ENCODE data around the gene ERVFRD-1.

ERVFRD-1 gene

DNA sequence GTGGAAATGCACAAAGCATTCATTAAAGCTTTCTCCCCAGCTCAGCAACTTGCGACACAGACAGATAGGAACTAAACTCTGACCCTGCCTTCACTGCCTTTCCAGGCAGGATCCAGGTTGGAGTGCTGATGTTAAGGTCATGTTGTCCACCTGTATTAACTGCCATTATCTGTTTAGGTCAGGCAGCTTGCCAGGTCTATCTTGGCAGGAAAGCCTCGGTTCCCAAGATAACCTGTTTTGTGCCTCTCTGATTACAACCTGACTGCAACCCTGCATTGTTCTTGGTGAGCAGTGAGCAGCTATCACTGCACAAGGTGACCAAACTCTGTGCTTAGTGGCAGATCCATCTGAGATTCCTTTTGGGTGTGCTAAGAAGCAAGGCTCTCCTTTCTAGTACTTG, 44.2 kb downstream of the ERVFRD-1 start:
- Histone ChIP-seq H3K27ac (no peak overlapping the region), H3K4me3 (ENCODE audit: low read depth, low read length) (no peak overlapping the region), H3K36me3 (replicated peaks) (no peaks in the 10 kb centered on the region), H3K27me3 (replicated peaks) (no peaks in the 10 kb centered on the region)
- TF ChIP-seq, protein P1, sequence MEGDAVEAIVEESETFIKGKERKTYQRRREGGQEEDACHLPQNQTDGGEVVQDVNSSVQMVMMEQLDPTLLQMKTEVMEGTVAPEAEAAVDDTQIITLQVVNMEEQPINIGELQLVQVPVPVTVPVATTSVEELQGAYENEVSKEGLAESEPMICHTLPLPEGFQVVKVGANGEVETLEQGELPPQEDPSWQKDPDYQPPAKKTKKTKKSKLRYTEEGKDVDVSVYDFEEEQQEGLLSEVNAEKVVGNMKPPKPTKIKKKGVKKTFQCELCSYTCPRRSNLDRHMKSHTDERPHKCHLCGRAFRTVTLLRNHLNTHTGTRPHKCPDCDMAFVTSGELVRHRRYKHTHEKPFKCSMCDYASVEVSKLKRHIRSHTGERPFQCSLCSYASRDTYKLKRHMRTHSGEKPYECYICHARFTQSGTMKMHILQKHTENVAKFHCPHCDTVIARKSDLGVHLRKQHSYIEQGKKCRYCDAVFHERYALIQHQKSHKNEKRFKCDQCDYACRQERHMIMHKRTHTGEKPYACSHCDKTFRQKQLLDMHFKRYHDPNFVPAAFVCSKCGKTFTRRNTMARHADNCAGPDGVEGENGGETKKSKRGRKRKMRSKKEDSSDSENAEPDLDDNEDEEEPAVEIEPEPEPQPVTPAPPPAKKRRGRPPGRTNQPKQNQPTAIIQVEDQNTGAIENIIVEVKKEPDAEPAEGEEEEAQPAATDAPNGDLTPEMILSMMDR (IDR thresholded peaks at IDR 0.05; ENCODE audit: low read depth, low read length, missing control alignments) = no peak
- no peak for DNase-seq
- in situ Hi-C loops (cut with HindIII; ENCODE audit: low pct_ligation_motif_present, low sequenced_read_pairs) = no loop called here

DNA sequence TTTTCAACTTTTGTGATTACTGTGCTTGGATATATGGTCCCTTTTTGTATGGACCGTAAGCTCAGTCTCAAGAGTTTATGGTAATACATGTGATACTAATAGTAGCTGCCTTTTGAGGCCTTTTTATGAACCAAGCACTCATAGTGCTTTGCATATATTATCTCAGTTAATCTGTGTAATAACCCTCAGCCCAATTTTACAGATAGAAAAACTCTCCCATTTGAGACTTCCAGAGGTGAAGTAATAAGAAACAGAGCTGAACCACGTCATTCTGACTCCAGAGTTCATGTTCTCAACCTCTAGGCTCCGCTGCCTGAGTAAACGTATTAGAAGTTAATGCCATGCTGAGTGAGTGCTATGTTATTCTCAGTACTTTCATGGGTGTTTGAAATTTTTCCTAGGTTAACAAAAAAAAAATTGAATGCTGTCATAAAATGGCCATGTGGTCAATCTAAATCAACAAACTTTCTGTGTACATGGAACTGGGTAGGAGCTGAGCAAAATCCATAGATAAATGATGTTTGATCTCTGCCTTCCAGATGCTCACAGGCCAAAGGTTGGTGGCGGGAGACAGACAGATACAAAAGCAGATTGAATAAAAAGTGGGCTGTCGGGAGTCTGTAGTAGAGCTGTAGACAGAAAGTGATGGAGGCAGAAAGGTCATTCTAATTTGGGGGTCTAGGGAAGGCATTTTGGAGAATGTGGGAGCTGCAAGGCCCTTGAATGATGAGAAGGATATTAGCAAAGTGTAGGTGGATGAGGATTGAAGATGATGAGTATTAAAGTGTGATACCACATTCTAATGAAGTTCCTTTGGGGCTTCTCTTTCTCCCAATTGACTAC, 44.8 kb downstream of the ERVFRD-1 start:
- in situ Hi-C loops (cut with HindIII; ENCODE audit: low pct_ligation_motif_present, low sequenced_read_pairs) = no loop called here
- DNase-seq = no peak
- Histone ChIP-seq H3K36me3 (replicated peaks) (no peaks in the 10 kb centered on the region), H3K4me3 (ENCODE audit: low read depth, low read length) (no peak overlapping the region), H3K27ac (no peak overlapping the region), H3K27me3 (replicated peaks) (no peaks in the 10 kb centered on the region)
- TF ChIP-seq, protein P1 (IDR thresholded peaks at IDR 0.05; ENCODE audit: low read depth, low read length, missing control alignments) = no peak

DNA sequence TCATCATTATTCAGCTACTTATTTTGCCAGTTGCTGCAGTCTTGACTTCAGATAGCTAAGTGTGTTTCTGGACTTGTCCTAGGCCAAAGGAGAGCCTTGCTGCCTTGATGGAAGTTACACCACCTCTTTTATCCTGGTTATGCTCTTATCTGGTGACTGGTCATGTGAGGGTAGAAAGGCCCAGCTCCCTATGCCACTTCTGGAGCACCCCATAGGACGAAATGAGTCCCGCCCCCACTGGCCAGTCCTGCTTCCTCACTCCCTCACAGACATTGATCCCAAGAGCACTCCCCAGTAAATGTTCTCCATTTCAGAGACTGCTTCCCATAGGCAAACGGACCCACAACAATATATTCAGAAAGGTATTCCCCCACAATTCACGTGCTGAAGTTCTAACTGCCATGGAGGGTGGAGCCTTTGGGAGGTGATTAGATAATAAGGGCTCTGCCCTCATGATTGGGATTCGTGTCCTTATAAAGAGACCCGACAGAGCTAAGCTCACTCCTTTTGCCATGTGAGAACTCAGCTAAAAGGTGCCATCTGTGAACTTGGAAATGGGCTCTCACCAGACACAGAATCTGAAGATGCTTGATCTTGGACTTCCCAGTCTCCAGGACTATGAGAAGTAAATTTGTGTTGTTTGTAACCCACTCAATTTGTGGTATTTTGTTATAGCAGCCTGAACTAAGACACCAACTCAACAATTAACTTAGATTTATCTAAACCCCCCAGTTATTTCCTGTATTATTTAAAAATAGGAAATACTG, 45.9 kb downstream of the ERVFRD-1 start:
- no peaks in the 10 kb centered on the region for H3K27me3 ChIP-seq (replicated peaks)
- H3K27ac ChIP-seq = no peak overlapping the region
- TF ChIP-seq, protein P1 (IDR thresholded peaks at IDR 0.05; ENCODE audit: low read depth, low read length, missing control alignments) = no peak
- no peak overlapping the region for H3K4me3 ChIP-seq (ENCODE audit: low read depth, low read length)
- in situ Hi-C loops (cut with HindIII; ENCODE audit: low pct_ligation_motif_present, low sequenced_read_pairs) = no loop called here
- no peak for DNase-seq
- H3K36me3 ChIP-seq (replicated peaks) = no peaks in the 10 kb centered on the region

DNA sequence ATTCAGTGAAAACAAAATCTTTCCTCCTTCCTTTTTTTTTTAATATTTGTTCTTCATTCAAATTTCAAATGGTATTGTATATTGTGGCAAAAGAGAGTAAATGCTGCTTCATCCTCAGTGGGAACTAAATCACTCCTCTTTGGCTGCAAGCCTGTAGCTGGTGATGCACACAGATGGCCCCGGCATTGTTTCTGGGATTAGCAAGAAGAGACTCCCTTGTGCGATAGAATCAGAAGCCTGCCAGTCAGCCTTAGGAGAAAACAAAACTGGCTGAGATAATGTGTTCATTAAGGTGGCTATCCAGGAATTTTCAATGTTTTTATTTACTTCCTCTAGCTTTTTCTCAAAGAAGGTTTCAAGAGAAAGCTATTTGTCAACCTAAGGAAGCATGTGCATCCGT, 46.7 kb downstream of the ERVFRD-1 start:
- TF ChIP-seq, protein P1 (IDR thresholded peaks at IDR 0.05; ENCODE audit: low read depth, low read length, missing control alignments) = no peak
- Histone ChIP-seq H3K36me3 (replicated peaks) (no peaks in the 10 kb centered on the region), H3K27ac (no peak overlapping the region), H3K4me3 (ENCODE audit: low read depth, low read length) (no peak overlapping the region), H3K27me3 (replicated peaks) (no peaks in the 10 kb centered on the region)
- in situ Hi-C loops (cut with HindIII; ENCODE audit: low pct_ligation_motif_present, low sequenced_read_pairs) = no loop called here
- DNase-seq = no peak

DNA sequence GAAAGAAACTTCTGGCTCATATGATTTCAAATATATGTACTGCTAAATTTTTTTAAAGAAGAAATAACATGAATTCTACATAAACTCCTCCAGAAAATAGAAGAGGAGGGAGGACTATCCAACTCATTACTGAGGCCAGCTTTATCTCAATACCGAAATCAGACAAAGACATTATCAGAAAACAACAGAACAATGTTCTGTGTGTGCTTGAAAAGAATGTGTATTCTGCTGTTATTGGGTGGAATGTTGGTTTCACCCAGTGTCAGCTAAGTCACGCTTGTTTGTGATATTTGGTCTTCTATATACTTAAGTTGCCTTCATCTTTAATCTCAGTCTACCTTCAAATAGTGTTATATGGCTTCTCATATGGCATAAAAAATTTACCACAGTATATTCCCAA, 48.8 kb downstream of the ERVFRD-1 start:
- no peak for DNase-seq
- H3K27me3 ChIP-seq (replicated peaks) = no peaks in the 10 kb centered on the region
- TF ChIP-seq, protein P1 (IDR thresholded peaks at IDR 0.05; ENCODE audit: low read depth, low read length, missing control alignments) = no peak
- H3K27ac ChIP-seq = no peak overlapping the region
- in situ Hi-C loops (cut with HindIII; ENCODE audit: low pct_ligation_motif_present, low sequenced_read_pairs) = no loop called here
- H3K4me3 ChIP-seq (ENCODE audit: low read depth, low read length) = no peak overlapping the region
- no peaks in the 10 kb centered on the region for H3K36me3 ChIP-seq (replicated peaks)

All from brain microvascular endothelial cell (primary cell).